Measurements from ENCODE around the gene LRRFIP1.

Gene LRRFIP1

DNA sequence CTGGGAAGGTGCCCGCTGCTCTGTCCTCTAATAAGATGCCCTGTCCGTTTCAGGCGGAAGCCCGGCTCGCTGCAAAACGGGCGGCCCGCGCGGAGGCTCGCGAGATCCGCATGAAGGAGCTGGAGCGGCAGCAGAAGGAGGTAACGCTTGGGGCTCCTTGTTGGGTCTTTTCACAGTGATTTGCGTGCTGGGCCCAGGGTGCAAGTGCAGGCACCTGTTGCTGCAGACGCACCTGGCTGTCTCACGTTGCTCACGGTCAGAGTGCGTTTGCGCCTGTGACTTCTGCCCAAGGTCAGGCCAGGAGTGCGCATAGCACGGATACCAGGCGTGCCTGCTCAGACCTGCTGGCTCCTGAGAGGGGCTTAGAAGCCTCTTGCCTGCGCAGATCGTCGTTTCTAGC, 81.1 kb downstream of the LRRFIP1 start:
- DNase-seq: no peak

DNA sequence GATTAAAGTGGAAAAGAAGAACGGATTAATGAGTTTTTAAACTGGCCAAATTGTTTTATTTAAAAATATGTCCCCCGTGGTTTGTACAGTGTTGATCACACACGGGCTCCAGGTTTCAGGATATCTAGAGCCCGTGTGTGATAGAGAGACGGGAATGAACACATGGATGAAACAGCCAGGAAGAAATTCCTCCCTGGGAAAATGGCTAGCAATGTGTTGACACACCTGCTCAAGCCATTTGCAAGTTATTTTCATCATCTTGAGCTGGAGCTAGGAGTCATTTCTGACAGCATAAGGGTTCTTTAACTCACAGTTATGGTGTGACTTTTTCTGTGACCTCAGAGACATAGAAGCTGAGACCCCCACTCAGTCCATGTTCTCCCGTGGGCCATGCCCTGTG, 81.6 kb downstream of the LRRFIP1 start:
- no peak for DNase-seq

GRCh38 chr2:237711458-237712150, 84.2 kb downstream of the LRRFIP1 start:
- no peak for DNase-seq

GRCh38 chr2:237712477-237713377, 85.3 kb downstream of the LRRFIP1 start:
- no peak for DNase-seq

GRCh38 chr2:237714690-237715458, 87.5 kb downstream of the LRRFIP1 start:
- DNase-seq: no peak

GRCh38 chr2:237715459-237715947, 88.1 kb downstream of the LRRFIP1 start:
- no peak for DNase-seq

GRCh38 chr2:237716011-237716410, 88.6 kb downstream of the LRRFIP1 start:
- no peak for DNase-seq

- DNase-seq: no peak
Measured at GRCh38 chr2:237717366-237718276, 90.2 kb downstream of the LRRFIP1 start.

- DNase-seq: no peak
Measured at GRCh38 chr2:237718277-237718634, 90.9 kb downstream of the LRRFIP1 start.

DNA sequence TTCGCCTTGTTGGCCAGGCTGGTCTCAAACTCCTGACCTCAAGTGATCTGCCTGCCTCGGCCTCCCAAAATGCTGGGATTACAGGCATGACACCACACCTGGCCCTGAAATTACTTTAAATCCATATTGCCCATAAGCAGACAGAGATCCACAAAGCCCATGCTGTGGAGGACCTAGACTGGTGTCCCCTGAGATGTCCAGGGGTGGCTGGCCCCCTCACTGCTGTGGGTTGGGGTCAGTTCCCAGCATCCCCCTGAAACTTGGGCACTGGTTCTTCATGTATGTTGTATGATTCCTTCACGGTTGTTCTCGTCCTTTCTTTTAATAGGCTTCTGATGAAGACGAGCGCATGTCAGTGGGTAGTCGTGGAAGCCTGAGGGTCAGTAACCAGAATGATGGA, 93.1 kb downstream of the LRRFIP1 start:
- DNase-seq: no peak

DNA sequence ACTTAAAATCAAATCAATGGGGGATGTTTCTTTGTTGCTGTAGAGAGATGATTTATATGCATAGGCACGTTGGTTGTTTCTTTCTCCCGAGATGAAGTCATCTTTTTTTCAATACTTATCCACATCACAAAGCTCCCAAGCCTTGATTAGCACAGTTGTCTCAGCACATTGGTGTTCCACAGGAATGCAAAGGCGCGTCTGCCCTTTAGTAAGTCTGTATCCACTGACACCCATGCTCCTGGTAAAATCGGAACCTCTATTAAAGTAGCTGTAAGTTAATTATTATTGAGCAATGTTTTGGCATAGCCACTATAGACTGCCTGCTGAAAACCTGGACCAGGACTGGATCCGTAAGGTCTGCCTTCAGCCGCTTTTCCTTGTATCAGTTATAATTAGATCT, 93.6 kb downstream of the LRRFIP1 start:
- no peak for DNase-seq

GRCh38 chr2:237721458-237721857, 94.1 kb downstream of the LRRFIP1 start:
- DNase-seq: no peak

DNA sequence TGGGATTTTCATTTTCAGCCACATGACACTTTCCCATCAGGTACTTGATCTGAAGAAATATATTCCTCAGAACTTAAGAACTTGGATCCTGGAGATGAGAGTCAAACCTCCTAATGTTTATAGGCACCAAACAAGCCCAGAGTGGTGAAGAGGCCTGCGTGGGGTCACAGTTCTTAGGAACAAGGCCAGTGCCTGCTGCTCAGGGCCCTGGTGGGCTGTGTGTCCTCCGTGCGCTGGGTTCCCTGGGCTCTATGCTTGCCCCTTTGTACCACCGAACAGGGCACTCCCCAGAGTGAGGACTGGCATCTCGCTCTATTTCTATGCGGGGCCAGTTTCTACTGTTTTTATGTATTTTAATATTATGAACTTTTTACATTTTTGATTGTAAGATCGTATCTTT, 95.2 kb downstream of the LRRFIP1 start:
- no peak for DNase-seq

GRCh38 chr2:237723023-237723422, 95.6 kb downstream of the LRRFIP1 start:
- DNase-seq: no peak

DNA sequence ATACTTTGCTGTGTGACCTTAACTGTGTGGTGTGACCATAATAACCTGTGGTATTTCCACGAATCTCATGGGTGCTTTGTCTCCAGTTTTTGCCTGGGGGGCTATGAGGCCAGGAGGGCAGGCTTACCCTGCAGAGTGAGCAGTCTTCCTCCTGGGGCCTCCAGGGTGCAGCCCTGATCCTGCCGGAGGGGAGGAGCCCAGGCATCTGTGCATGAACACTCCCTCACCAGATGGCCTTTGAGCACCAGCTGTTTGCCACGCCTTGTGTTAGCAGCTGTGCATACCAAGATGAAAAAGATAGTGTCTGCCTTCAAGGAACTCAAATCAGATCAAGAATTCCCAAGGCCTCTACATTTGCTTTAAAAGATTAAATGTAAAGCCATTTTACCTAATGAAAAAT, 96.2 kb downstream of the LRRFIP1 start:
- DNase-seq: no peak

GRCh38 chr2:237724811-237725478, 97.6 kb downstream of the LRRFIP1 start:
- DNase-seq: no peak

- DNase-seq: no peak
Measured at GRCh38 chr2:237725661-237726060, 98.3 kb downstream of the LRRFIP1 start.

- DNase-seq: no peak
Measured at GRCh38 chr2:237726401-237726830, 99.0 kb downstream of the LRRFIP1 start.

GRCh38 chr2:237727363-237727762, 100.0 kb downstream of the LRRFIP1 start:
- no peak for DNase-seq

DNA sequence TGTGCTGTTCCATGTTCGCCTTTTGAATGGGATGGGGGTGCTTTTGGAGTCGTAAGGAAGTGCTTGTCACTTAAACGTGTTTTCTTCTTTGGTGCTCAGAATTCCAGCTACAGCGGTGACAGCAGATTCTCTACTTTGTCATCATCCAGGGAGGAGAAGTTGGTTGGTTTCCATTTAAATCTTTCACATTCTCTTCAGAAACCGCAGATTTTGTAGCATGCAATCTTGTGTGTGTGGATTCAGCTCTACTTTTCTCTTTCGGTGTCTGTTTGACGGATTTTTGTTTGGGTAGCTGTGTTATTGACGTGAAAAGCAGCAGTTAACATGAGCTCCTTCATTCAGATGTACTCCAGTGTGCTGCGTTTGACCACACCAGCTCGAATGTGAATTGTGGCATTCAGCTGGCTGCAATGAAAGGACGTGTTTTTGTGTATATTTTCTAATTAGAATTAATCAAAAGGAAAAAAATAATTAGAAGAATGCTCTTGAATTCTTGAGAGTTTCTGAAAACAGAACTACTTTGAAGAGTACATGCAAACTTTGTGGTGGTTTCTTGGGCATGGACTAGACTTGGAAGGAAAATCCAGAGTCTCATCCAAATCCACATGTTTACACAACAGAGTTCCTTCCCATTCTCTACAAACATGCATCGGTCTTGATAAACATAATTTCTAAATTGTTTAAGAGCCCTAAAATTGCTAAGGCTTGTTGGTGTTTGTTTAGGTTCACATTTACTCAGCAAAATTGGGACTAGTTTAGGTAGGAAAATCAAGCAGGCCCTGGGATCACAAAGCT, 102.5 kb downstream of the LRRFIP1 start:
- DNase-seq: no peak

DNA sequence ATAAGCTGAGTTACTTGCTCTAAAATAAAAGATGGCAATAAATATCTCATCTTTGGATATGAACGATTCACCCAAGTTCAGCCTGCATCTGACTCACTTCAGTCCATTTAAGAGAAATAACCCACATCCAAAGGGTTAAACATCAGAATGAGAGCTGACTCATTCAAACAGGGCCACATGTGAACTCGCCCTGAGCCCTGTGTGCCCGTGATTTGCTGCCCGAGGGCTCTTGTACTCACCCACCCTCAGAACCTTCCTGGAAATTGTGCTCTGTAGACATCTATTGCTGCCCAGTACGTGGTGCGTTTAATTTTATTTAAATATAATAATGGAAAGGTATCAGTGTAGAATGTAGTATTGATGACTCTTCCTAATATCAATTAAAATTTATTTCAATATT, 104.3 kb downstream of the LRRFIP1 start:
- no peak for DNase-seq

All from activated gamma-delta T cell treated with Interleukin-2 at 50 U/mL for 16 hours (primary cell).